C4-2B (cell line): ENCODE measurements around the gene PDK4.

Experiments
- H3K27ac ChIP-seq: fragments of 450-650 bp; 2 replicates; pipeline ENCODE4 v1.5.1; 2017
- CTCF ChIP-seq: fragments of 450-650 bp; conservative IDR thresholded peaks from 2 replicates; pipeline ENCODE4 v1.5.1; 2017; ENCODE audit warnings: mild to moderate bottlenecking
- ZFX ChIP-seq: fragments of 450-650 bp; IDR thresholded peaks from 2 replicates; pipeline ENCODE4 v1.6.1; 2017

PDK4 gene

GRCh38 chr7:95602421-95602820 lies 6.1 kb upstream of the PDK4 start:
- no peak overlapping the region for H3K27ac ChIP-seq
- no peak for TF ChIP-seq CTCF
- no peak for TF ChIP-seq ZFX

- H3K27ac ChIP-seq = no peak overlapping the region
- TF ChIP-seq ZFX = no peak
- no peak for TF ChIP-seq CTCF
Observed at GRCh38 chr7:95601316-95601715, 5.0 kb upstream of the PDK4 start.

- H3K27ac ChIP-seq = no peak overlapping the region
- TF ChIP-seq CTCF (no peak), ZFX (no peak)
Observed at GRCh38 chr7:95599069-95599468, 2.8 kb upstream of the PDK4 start.

GRCh38 chr7:95598511-95598910 lies 2.2 kb upstream of the PDK4 start:
- H3K27ac ChIP-seq = no peak overlapping the region

GRCh38 chr7:95595746-95596197 lies 544 bp downstream of the PDK4 start:
- no peak overlapping the region for H3K27ac ChIP-seq

More at GRCh38 chr7:95598511-95598910, 2.2 kb upstream of the PDK4 start:
- no peak for TF ChIP-seq ZFX
- no peak for TF ChIP-seq CTCF

GRCh38 chr7:95594185-95594584 lies 2.1 kb downstream of the PDK4 start:
- no peak overlapping the region for H3K27ac ChIP-seq
- TF ChIP-seq CTCF (no peak), ZFX (no peak)

More at GRCh38 chr7:95595746-95596197, 544 bp downstream of the PDK4 start:
- TF ChIP-seq ZFX (no peak), CTCF (no peak)

- H3K27ac ChIP-seq = no peak overlapping the region
- no peak for TF ChIP-seq CTCF
- TF ChIP-seq ZFX = no peak
Observed at GRCh38 chr7:95593343-95593742, 3.0 kb downstream of the PDK4 start.
